Amniotic stem cell (primary cell): ENCODE results near the gene BRINP2.
"Not testable (repeated sequence)": the region's sequence is repeated elsewhere in the genome, so short reads cannot be mapped to it uniquely, and the experiment has no call there.

Source experiments
- DNase-seq: peaks from one replicate; lab custom pipeline; 2025; lab: John Stamatoyannopoulos, UW

The BRINP2 gene

GRCh38 chr1:177311111-177311510, 140.4 kb downstream of the BRINP2 start:
- no peak for DNase-seq

GRCh38 chr1:177311586-177311985, 140.8 kb downstream of the BRINP2 start:
- DNase-seq = no peak

GRCh38 chr1:177315261-177315660, 144.5 kb downstream of the BRINP2 start:
- DNase-seq = no peak

GRCh38 chr1:177315761-177316160, 145.0 kb downstream of the BRINP2 start:
- DNase-seq = no peak

GRCh38 chr1:177321434-177321833, 150.7 kb downstream of the BRINP2 start:
- DNase-seq = not testable (repeated sequence)

- no peak for DNase-seq
Measured at GRCh38 chr1:177328251-177328650, 157.5 kb downstream of the BRINP2 start.

GRCh38 chr1:177329871-177330270, 159.1 kb downstream of the BRINP2 start:
- no peak for DNase-seq
